ENCODE results near the gene CAPN11. TPM values are rescaled to one million over a fixed set of nuclear protein-coding genes. Genes with fewer than 3 reads are reported as not detected.

The CAPN11 gene
- polyA plus RNA-seq, 1 donor from 2014 or later, result not detected

DNA sequence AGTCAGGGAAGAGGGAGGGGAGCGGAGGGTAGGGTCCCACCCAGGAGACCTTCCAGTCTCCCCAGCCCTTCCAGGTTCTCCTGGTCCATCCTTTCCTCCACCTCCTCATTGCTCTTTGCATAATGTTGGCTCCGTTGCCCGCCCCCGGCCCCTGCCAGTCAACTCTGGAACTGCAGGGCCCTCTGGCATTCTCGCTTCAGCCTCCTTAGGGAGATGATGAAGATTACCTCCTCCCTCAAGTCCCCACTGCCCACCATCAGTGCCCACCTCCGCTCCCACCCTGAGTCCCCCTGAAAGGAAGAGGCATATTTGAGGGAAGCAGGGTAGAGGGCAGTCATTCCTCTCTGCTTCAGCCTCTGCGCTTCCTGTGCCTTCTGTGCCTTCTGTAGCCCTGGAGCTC, 22.7 kb upstream of the CAPN11 start (continued):
- no peak for TF ChIP-seq EZH2 (IDR thresholded peaks at IDR 0.05; ENCODE audit: borderline replicate concordance, insufficient read depth, low read length, poor library complexity, severe bottlenecking)
- TF ChIP-seq EP300 (conservative IDR thresholded peaks at IDR 0.05; ENCODE audit: poor library complexity, severe bottlenecking), result no peak

DNA sequence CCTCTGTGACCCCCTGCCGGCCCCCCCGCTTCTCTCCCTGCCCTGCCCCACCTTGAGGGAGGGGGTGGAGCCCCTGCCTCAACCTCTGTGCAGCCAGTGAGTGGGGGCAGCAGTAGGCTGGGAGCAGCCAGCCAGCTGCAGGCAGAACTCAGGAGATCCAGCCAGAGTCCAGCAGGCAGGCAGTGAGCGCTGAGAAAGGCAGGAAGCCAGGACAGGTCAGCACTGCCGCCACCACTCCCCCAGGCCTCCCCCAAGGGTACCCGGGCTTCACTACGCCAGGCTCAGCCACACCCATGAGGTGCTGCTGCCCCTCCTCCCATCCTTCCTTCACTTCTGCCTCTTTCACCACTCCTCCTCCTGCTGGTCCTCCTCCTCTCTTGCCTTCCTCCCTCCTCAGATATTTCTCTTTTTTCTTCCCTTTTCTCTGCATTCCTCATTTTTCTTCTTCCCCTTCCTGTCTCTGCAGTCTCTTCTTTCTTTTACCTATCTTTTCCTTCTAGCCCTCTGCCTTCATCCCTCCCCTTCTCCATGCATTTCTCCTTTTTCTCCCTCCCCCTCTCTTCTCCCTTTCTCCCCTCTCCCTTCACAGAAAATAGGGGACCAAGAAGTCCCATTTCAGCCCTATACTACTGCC, 19.8 kb upstream of the CAPN11 start:
- no peak overlapping the region for H2AFZ ChIP-seq (ENCODE audit: low read depth, low read length)
- H3K4me3 ChIP-seq (ENCODE audit: low read length), result no peak overlapping the region
- H4K20me1 ChIP-seq (ENCODE audit: insufficient read depth), result no peaks in the 10 kb centered on the region
- H3K9me2 ChIP-seq (ENCODE audit: insufficient read depth, low read length), result no peaks in the 10 kb centered on the region
- H3K27ac ChIP-seq (ENCODE audit: low read length), result no peak overlapping the region
- no peak overlapping the region for H3K4me2 ChIP-seq (ENCODE audit: low read length)
- no peaks in the 10 kb centered on the region for H3K79me2 ChIP-seq (replicated peaks; ENCODE audit: insufficient read depth, low read length)
- no peaks in the 10 kb centered on the region for H3K27me3 ChIP-seq (ENCODE audit: insufficient read depth, low read depth, low read length)
- H3K9me3 ChIP-seq (ENCODE audit: low read length), result no peaks in the 10 kb centered on the region
- TF ChIP-seq, protein P1, sequence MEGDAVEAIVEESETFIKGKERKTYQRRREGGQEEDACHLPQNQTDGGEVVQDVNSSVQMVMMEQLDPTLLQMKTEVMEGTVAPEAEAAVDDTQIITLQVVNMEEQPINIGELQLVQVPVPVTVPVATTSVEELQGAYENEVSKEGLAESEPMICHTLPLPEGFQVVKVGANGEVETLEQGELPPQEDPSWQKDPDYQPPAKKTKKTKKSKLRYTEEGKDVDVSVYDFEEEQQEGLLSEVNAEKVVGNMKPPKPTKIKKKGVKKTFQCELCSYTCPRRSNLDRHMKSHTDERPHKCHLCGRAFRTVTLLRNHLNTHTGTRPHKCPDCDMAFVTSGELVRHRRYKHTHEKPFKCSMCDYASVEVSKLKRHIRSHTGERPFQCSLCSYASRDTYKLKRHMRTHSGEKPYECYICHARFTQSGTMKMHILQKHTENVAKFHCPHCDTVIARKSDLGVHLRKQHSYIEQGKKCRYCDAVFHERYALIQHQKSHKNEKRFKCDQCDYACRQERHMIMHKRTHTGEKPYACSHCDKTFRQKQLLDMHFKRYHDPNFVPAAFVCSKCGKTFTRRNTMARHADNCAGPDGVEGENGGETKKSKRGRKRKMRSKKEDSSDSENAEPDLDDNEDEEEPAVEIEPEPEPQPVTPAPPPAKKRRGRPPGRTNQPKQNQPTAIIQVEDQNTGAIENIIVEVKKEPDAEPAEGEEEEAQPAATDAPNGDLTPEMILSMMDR (IDR thresholded peaks at IDR 0.05; ENCODE audit: poor library complexity, severe bottlenecking), result no peak
- TF ChIP-seq SMC3 (conservative IDR thresholded peaks at IDR 0.05; ENCODE audit: poor library complexity) (no peak), POLR2AphosphoS5 (IDR thresholded peaks at IDR 0.05) (no peak), EZH2 (IDR thresholded peaks at IDR 0.05; ENCODE audit: borderline replicate concordance, insufficient read depth, low read length, poor library complexity, severe bottlenecking) (no peak), EP300 (conservative IDR thresholded peaks at IDR 0.05; ENCODE audit: poor library complexity, severe bottlenecking) (no peak), MXI1 (conservative IDR thresholded peaks at IDR 0.05; ENCODE audit: poor library complexity, severe bottlenecking) (no peak), TAF1 (IDR thresholded peaks at IDR 0.05; ENCODE audit: low read depth) (no peak)
- TF ChIP-seq, protein P2, sequence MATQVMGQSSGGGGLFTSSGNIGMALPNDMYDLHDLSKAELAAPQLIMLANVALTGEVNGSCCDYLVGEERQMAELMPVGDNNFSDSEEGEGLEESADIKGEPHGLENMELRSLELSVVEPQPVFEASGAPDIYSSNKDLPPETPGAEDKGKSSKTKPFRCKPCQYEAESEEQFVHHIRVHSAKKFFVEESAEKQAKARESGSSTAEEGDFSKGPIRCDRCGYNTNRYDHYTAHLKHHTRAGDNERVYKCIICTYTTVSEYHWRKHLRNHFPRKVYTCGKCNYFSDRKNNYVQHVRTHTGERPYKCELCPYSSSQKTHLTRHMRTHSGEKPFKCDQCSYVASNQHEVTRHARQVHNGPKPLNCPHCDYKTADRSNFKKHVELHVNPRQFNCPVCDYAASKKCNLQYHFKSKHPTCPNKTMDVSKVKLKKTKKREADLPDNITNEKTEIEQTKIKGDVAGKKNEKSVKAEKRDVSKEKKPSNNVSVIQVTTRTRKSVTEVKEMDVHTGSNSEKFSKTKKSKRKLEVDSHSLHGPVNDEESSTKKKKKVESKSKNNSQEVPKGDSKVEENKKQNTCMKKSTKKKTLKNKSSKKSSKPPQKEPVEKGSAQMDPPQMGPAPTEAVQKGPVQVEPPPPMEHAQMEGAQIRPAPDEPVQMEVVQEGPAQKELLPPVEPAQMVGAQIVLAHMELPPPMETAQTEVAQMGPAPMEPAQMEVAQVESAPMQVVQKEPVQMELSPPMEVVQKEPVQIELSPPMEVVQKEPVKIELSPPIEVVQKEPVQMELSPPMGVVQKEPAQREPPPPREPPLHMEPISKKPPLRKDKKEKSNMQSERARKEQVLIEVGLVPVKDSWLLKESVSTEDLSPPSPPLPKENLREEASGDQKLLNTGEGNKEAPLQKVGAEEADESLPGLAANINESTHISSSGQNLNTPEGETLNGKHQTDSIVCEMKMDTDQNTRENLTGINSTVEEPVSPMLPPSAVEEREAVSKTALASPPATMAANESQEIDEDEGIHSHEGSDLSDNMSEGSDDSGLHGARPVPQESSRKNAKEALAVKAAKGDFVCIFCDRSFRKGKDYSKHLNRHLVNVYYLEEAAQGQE (IDR thresholded peaks at IDR 0.05; ENCODE audit: borderline replicate concordance), result no peak
- H3F3A ChIP-seq (ENCODE audit: insufficient read depth, low read length, poor library complexity, severe bottlenecking), result no peaks in the 10 kb centered on the region
- no peak overlapping the region for H3K9ac ChIP-seq (ENCODE audit: low read length)
- no peaks in the 10 kb centered on the region for H3K36me3 ChIP-seq (ENCODE audit: insufficient read depth, low read length)

DNA sequence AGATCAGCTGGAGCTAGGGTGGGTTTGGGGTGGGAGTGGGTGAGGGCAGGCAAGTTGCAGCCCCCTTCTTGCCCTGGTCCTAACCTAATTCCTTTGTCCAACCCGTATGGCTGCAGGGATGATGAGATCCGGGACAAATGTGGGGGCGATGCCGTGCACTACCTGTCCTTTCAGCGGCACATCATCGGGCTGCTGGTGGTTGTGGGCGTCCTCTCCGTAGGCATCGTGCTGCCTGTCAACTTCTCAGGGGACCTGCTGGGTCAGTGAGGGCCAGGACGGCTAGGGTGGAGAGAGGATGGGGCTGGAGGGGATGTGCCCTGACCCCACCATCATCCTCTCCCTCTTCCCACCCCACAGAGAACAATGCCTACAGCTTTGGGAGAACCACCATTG, 19.3 kb upstream of the CAPN11 start:
- H2AFZ ChIP-seq (ENCODE audit: low read depth, low read length), result no peak overlapping the region
- H3K4me2 ChIP-seq (ENCODE audit: low read length), result no peak overlapping the region
- H3K9me2 ChIP-seq (ENCODE audit: insufficient read depth, low read length), result no peaks in the 10 kb centered on the region

More for the DNA sequence above, 19.3 kb upstream of the CAPN11 start:
- no peak overlapping the region for H3K27ac ChIP-seq (ENCODE audit: low read length)
- H3K4me3 ChIP-seq (ENCODE audit: low read length), result no peak overlapping the region
- no peaks in the 10 kb centered on the region for H3F3A ChIP-seq (ENCODE audit: insufficient read depth, low read length, poor library complexity, severe bottlenecking)
- TF ChIP-seq, protein P1 (IDR thresholded peaks at IDR 0.05; ENCODE audit: poor library complexity, severe bottlenecking), result no peak
- TF ChIP-seq MXI1 (conservative IDR thresholded peaks at IDR 0.05; ENCODE audit: poor library complexity, severe bottlenecking), result no peak
- no peak for TF ChIP-seq SMC3 (conservative IDR thresholded peaks at IDR 0.05; ENCODE audit: poor library complexity)
- no peak for TF ChIP-seq EZH2 (IDR thresholded peaks at IDR 0.05; ENCODE audit: borderline replicate concordance, insufficient read depth, low read length, poor library complexity, severe bottlenecking)
- no peak for TF ChIP-seq RAD21 (conservative IDR thresholded peaks at IDR 0.05)
- TF ChIP-seq POLR2AphosphoS5 (IDR thresholded peaks at IDR 0.05), result no peak
- no peak for TF ChIP-seq EP300 (conservative IDR thresholded peaks at IDR 0.05; ENCODE audit: poor library complexity, severe bottlenecking)
- no peak for TF ChIP-seq TAF1 (IDR thresholded peaks at IDR 0.05; ENCODE audit: low read depth)
- TF ChIP-seq, protein P2 (IDR thresholded peaks at IDR 0.05; ENCODE audit: borderline replicate concordance), result no peak
- no peaks in the 10 kb centered on the region for H3K27me3 ChIP-seq (ENCODE audit: insufficient read depth, low read depth, low read length)
- no peak overlapping the region for H3K9ac ChIP-seq (ENCODE audit: low read length)
- no peaks in the 10 kb centered on the region for H3K79me2 ChIP-seq (replicated peaks; ENCODE audit: insufficient read depth, low read length)
- H3K36me3 ChIP-seq (ENCODE audit: insufficient read depth, low read length), result no peaks in the 10 kb centered on the region
- H3K9me3 ChIP-seq (ENCODE audit: low read length), result no peaks in the 10 kb centered on the region
- no peaks in the 10 kb centered on the region for H4K20me1 ChIP-seq (ENCODE audit: insufficient read depth)

All from neural cell (in vitro differentiated cells).